Activated T-cell treated with anti-CD3 and anti-CD28 coated beads, Interleukin-2, amount 50 U/mL, for 24 hours (primary cell): ENCODE measurements around the gene MTMR6.

Experiments
- DNase-seq: peaks from one replicate; pipeline ENCODE4 v3.0.0-alpha.2; 2020
- H3K27ac Mint-ChIP-seq: 2 replicates; pipeline ENCODE4 v1.8.0; 2020; ENCODE audit warnings: mild to moderate bottlenecking, mixed read lengths
- H3K27me3 Mint-ChIP-seq: 2 replicates; pipeline ENCODE4 v1.8.0; 2020; ENCODE audit warnings: mixed read lengths
- H3K36me3 Mint-ChIP-seq: 2 replicates; pipeline ENCODE4 v1.8.0; 2020; ENCODE audit warnings: low read depth, mixed read lengths
- H3K4me1 Mint-ChIP-seq: 2 replicates; pipeline ENCODE4 v1.8.0; 2020; ENCODE audit warnings: low read depth, mixed read lengths
- H3K4me3 Mint-ChIP-seq: 2 replicates; pipeline ENCODE4 v1.8.0; 2020; ENCODE audit warnings: mild to moderate bottlenecking, moderate library complexity, mixed read lengths
- H3K9me3 Mint-ChIP-seq: 2 replicates; pipeline ENCODE4 v1.8.0; 2020; ENCODE audit warnings: mixed read lengths

The MTMR6 gene

GRCh38 chr13:25249001-25249543 is 38.2 kb downstream of the MTMR6 start:
- H3K4me3 Mint-ChIP-seq, result no peak overlapping the region
- no peak for DNase-seq
- no peaks in the 10 kb centered on the region for H3K4me1 Mint-ChIP-seq
- H3K9me3 Mint-ChIP-seq, result peaks cover 2% of the 10 kb centered on the region
- H3K27ac Mint-ChIP-seq, result no peak overlapping the region
- peaks cover 81% of the 10 kb centered on the region for H3K36me3 Mint-ChIP-seq
- H3K27me3 Mint-ChIP-seq, result no peaks in the 10 kb centered on the region

- Mint-ChIP-seq H3K27ac (no peak overlapping the region), H3K9me3 (peaks cover 2% of the 10 kb centered on the region), H3K36me3 (peaks cover 76% of the 10 kb centered on the region), H3K4me3 (no peak overlapping the region), H3K4me1 (no peaks in the 10 kb centered on the region), H3K27me3 (no peaks in the 10 kb centered on the region)
- DNase-seq, result no peak
Measured at GRCh38 chr13:25248071-25248470, 39.2 kb downstream of the MTMR6 start.

- peaks cover 69% of the 10 kb centered on the region for H3K36me3 Mint-ChIP-seq
- no peak overlapping the region for H3K4me3 Mint-ChIP-seq
- no peak for DNase-seq
- no peaks in the 10 kb centered on the region for H3K27me3 Mint-ChIP-seq
- no peaks in the 10 kb centered on the region for H3K4me1 Mint-ChIP-seq
- H3K27ac Mint-ChIP-seq, result no peak overlapping the region
- H3K9me3 Mint-ChIP-seq, result peaks cover 2% of the 10 kb centered on the region
Measured at GRCh38 chr13:25247360-25247759, 39.9 kb downstream of the MTMR6 start.

- Mint-ChIP-seq H3K4me1 (no peaks in the 10 kb centered on the region), H3K27ac (no peak overlapping the region), H3K9me3 (peaks cover 2% of the 10 kb centered on the region), H3K4me3 (no peak overlapping the region), H3K27me3 (no peaks in the 10 kb centered on the region), H3K36me3 (peaks cover 43% of the 10 kb centered on the region)
- no peak for DNase-seq
Measured at GRCh38 chr13:25244123-25244522, 43.2 kb downstream of the MTMR6 start.

- Mint-ChIP-seq H3K4me3 (no peak overlapping the region), H3K27ac (no peak overlapping the region), H3K27me3 (no peaks in the 10 kb centered on the region), H3K36me3 (peaks cover 35% of the 10 kb centered on the region), H3K4me1 (no peaks in the 10 kb centered on the region), H3K9me3 (peaks cover 2% of the 10 kb centered on the region)
- no peak for DNase-seq
Measured at GRCh38 chr13:25242956-25243355, 44.3 kb downstream of the MTMR6 start.

GRCh38 chr13:25241007-25241406 is 46.3 kb downstream of the MTMR6 start:
- H3K27ac Mint-ChIP-seq, result no peak overlapping the region

GRCh38 chr13:25237083-25237482 is 50.2 kb downstream of the MTMR6 start:
- Mint-ChIP-seq H3K27me3 (no peaks in the 10 kb centered on the region), H3K9me3 (no peaks in the 10 kb centered on the region), H3K4me3 (no peak overlapping the region), H3K36me3 (peaks cover 3% of the 10 kb centered on the region), H3K4me1 (peaks cover 3% of the 10 kb centered on the region), H3K27ac (no peak overlapping the region)
- no peak for DNase-seq

More at GRCh38 chr13:25241007-25241406, 46.3 kb downstream of the MTMR6 start:
- no peaks in the 10 kb centered on the region for H3K4me1 Mint-ChIP-seq
- DNase-seq, result no peak
- peaks cover 2% of the 10 kb centered on the region for H3K9me3 Mint-ChIP-seq
- H3K27me3 Mint-ChIP-seq, result no peaks in the 10 kb centered on the region
- peaks cover 26% of the 10 kb centered on the region for H3K36me3 Mint-ChIP-seq
- no peak overlapping the region for H3K4me3 Mint-ChIP-seq

- no peaks in the 10 kb centered on the region for H3K9me3 Mint-ChIP-seq
- H3K27me3 Mint-ChIP-seq, result peaks cover 2% of the 10 kb centered on the region
- no peak for DNase-seq
- no peak overlapping the region for H3K4me3 Mint-ChIP-seq
- peaks cover 3% of the 10 kb centered on the region for H3K4me1 Mint-ChIP-seq
- H3K27ac Mint-ChIP-seq, result no peak overlapping the region
- no peaks in the 10 kb centered on the region for H3K36me3 Mint-ChIP-seq
Measured at GRCh38 chr13:25233861-25234260, 53.4 kb downstream of the MTMR6 start.

GRCh38 chr13:25232937-25233515 is 54.3 kb downstream of the MTMR6 start:
- H3K4me3 Mint-ChIP-seq, result no peak overlapping the region
- peaks cover 3% of the 10 kb centered on the region for H3K4me1 Mint-ChIP-seq
- peaks cover 2% of the 10 kb centered on the region for H3K27me3 Mint-ChIP-seq
- no peak for DNase-seq
- no peaks in the 10 kb centered on the region for H3K36me3 Mint-ChIP-seq
- H3K27ac Mint-ChIP-seq, result no peak overlapping the region
- no peaks in the 10 kb centered on the region for H3K9me3 Mint-ChIP-seq

- Mint-ChIP-seq H3K27me3 (peaks cover 2% of the 10 kb centered on the region), H3K4me3 (no peak overlapping the region), H3K36me3 (no peaks in the 10 kb centered on the region), H3K4me1 (peaks cover 3% of the 10 kb centered on the region), H3K27ac (no peak overlapping the region), H3K9me3 (no peaks in the 10 kb centered on the region)
- DNase-seq, result no peak
Measured at GRCh38 chr13:25231517-25231916, 55.8 kb downstream of the MTMR6 start.

GRCh38 chr13:25227690-25228089 is 59.6 kb downstream of the MTMR6 start:
- Mint-ChIP-seq H3K36me3 (no peaks in the 10 kb centered on the region), H3K27me3 (peaks cover 15% of the 10 kb centered on the region), H3K9me3 (no peaks in the 10 kb centered on the region), H3K27ac (no peak overlapping the region), H3K4me3 (no peak overlapping the region), H3K4me1 (no peaks in the 10 kb centered on the region)
- no peak for DNase-seq

GRCh38 chr13:25225970-25226369 is 61.3 kb downstream of the MTMR6 start:
- H3K9me3 Mint-ChIP-seq, result no peaks in the 10 kb centered on the region
- H3K36me3 Mint-ChIP-seq, result no peaks in the 10 kb centered on the region
- no peak for DNase-seq
- H3K27ac Mint-ChIP-seq, result no peak overlapping the region
- no peak overlapping the region for H3K4me3 Mint-ChIP-seq
- peaks cover 15% of the 10 kb centered on the region for H3K27me3 Mint-ChIP-seq
- no peaks in the 10 kb centered on the region for H3K4me1 Mint-ChIP-seq

GRCh38 chr13:25224151-25224550 is 63.1 kb downstream of the MTMR6 start:
- peaks cover 15% of the 10 kb centered on the region for H3K27me3 Mint-ChIP-seq
- no peaks in the 10 kb centered on the region for H3K4me1 Mint-ChIP-seq
- H3K9me3 Mint-ChIP-seq, result no peaks in the 10 kb centered on the region
- H3K27ac Mint-ChIP-seq, result no peak overlapping the region
- DNase-seq, result no peak
- no peaks in the 10 kb centered on the region for H3K36me3 Mint-ChIP-seq
- no peak overlapping the region for H3K4me3 Mint-ChIP-seq

- Mint-ChIP-seq H3K27ac (no peak overlapping the region), H3K9me3 (no peaks in the 10 kb centered on the region), H3K36me3 (no peaks in the 10 kb centered on the region), H3K4me1 (no peaks in the 10 kb centered on the region), H3K4me3 (no peak overlapping the region), H3K27me3 (peaks cover 15% of the 10 kb centered on the region)
- no peak for DNase-seq
Measured at GRCh38 chr13:25222740-25223139, 64.5 kb downstream of the MTMR6 start.

GRCh38 chr13:25218019-25218418 is 69.3 kb downstream of the MTMR6 start:
- Mint-ChIP-seq H3K4me1 (no peaks in the 10 kb centered on the region), H3K9me3 (no peaks in the 10 kb centered on the region)

More at GRCh38 chr13:25218019-25218418, 69.3 kb downstream of the MTMR6 start:
- H3K27me3 Mint-ChIP-seq, result peaks cover 15% of the 10 kb centered on the region
- H3K4me3 Mint-ChIP-seq, result no peak overlapping the region
- H3K36me3 Mint-ChIP-seq, result no peaks in the 10 kb centered on the region
- no peak for DNase-seq
- no peak overlapping the region for H3K27ac Mint-ChIP-seq
